ENCODE results near the gene ABCB10. TPM values are rescaled to one million over a fixed set of nuclear protein-coding genes. Genes with fewer than 3 reads are reported as not detected.

ABCB10 gene
- total RNA-seq (13.4 TPM), polyA plus RNA-seq (15.2 TPM)
- long read RNA-seq, donor 1: 0 reads
- long read RNA-seq, donor 2, transcript ABCB10-201 (13 exons, 3,857 nt): major isoform, 9 of 10 reads
- long read RNA-seq, donor 2, partial matches to known transcripts: 0 of 10 reads
- long read RNA-seq, donor 2, other reads (novel, unspliced or antisense): 0 of 10 reads
- long read RNA-seq, donor 3, partial matches to known transcripts: 0 of 5 reads
- long read RNA-seq, donor 3, other reads (novel, unspliced or antisense): 0 of 5 reads
- long read RNA-seq, donor 4, partial matches to known transcripts: 0 of 1 reads
- long read RNA-seq, donor 4, other reads (novel, unspliced or antisense): 0 of 1 reads
- long read RNA-seq, donor 5, transcript ABCB10-201 (13 exons, 3,857 nt): major isoform, 5 of 5 reads
- long read RNA-seq, donor 5, partial matches to known transcripts: 0 of 5 reads
- long read RNA-seq, donor 5, other reads (novel, unspliced or antisense): 0 of 5 reads
- long read RNA-seq, donor 6, partial matches to known transcripts: 6 of 9 reads
- long read RNA-seq, donor 6, other reads (novel, unspliced or antisense): 0 of 9 reads
- long read RNA-seq, donor 7, partial matches to known transcripts: 0 of 1 reads
- long read RNA-seq, donor 7, other reads (novel, unspliced or antisense): 0 of 1 reads
- long read RNA-seq, donor 8, partial matches to known transcripts: 0 of 2 reads
- long read RNA-seq, donor 8, other reads (novel, unspliced or antisense): 0 of 2 reads
- long read RNA-seq, donor 9, transcript ABCB10-201 (13 exons, 3,857 nt): major isoform, 6 of 6 reads
- long read RNA-seq, donor 9, partial matches to known transcripts: 0 of 6 reads
- long read RNA-seq, donor 9, other reads (novel, unspliced or antisense): 0 of 6 reads
- long read RNA-seq, donor 10, partial matches to known transcripts: 0 of 2 reads
- long read RNA-seq, donor 10, other reads (novel, unspliced or antisense): 0 of 2 reads

DNA sequence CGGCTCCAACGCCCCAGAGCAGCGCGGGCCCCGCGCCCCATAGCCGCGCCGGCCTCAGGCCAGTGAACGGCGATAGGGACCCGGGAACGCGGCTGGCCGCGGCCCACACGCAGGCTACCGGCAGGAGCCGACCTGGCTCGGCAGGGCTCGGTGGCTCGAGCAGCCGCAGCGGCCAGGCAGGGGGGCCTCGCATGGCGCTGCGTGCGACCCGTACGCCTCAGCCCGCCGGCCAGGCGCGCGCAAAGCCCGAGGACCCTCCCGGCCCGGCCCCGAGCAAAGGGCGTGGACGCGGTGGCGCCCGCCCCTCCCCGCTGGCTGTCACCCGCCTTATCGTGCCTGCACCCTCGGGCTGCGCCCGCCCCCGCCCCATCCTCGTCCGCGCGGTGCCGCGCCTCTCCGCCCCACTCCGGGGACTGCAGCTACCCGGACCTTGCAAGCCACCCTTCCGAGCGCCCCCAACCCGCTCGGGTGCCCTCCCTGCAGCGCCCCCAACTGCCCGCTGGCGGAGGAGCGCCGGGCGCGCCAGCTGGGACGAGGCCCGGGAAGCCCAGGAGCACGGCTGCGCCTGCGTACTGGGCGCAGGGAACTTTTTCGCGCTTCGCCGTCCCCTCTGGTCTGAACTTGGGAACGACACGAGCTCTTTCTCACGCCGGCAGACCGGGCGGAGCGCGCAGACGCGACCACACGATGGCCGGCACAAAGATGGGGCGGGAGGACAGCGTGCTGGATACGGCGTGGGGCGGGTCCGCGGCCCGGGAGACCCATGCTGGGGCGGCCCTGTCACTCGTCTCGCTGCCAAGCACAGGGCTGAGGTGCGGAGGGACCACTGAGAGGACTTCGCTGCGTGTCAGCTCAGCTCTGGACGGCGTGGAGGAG is at the start of gene ABCB10:
ABCB10 (minus strand) TSS at position 248 of the 876 bp plus-strand sequence; CDS start at position 193, 55 bp downstream.
- WGBS: under 1% methylated on average over 109 of the region's 109 CpGs
- H3K27me3 ChIP-seq (ENCODE audit: control insufficient read depth in 2 of 2, insufficient read depth in 1 of 2, low read length in 1 of 2): no peaks in the 10 kb centered on the region
- peak within 1 kb of the TSS; percentile 71 to 89 for H3K4me3 ChIP-seq (ENCODE audit: low read length in 2 of 2)
- H3K4me1 ChIP-seq (ENCODE audit: control insufficient read depth in 2 of 2, insufficient read depth in 2 of 2, low read length in 2 of 2): peaks cover 3 to 29% of the 10 kb centered on the region in 2 donors
- H3K27ac ChIP-seq (ENCODE audit: low read depth in 1 of 2, low read length in 1 of 2): peak within 1 kb of the TSS; percentile 61 to 81
- peak; percentile 58 to 94 (median 85) for DNase-seq (ENCODE audit: low read depth in 6 of 9, low spot score in 9 of 9)
- no peaks in the 10 kb centered on the region for H3K9me3 ChIP-seq (ENCODE audit: control insufficient read depth in 2 of 2, insufficient read depth in 1 of 2, low read length in 1 of 2)
- H3K36me3 ChIP-seq (ENCODE audit: control insufficient read depth in 2 of 2, insufficient read depth in 2 of 2, low read length in 1 of 2): peaks cover 0 to 4% of the 10 kb centered on the region in 2 donors

DNA sequence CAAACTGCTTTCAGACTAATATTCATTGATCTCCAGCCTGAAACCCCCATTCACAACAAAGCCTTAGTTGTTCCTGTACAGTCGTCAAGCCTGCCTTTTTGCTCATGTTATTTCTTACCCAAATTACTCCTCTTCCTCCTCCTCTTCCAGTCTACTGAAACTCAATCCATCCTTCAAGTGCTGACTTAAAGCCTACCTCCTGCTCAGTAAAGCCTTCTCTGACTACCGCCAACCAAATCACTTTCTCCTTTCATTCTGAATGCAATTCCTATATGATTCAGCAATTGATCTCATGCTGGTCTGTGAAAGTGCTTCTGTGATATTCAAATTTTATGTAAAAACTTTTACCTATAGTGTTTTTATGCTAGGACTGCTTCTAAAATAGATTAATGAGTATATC is 48.9 kb upstream of the ABCB10 start:
- no peaks in the 10 kb centered on the region for H3K9me3 ChIP-seq (ENCODE audit: control insufficient read depth in 2 of 2, insufficient read depth in 1 of 2, low read length in 1 of 2)
- no peak overlapping the region for H3K27ac ChIP-seq (ENCODE audit: low read depth in 1 of 2, low read length in 1 of 2)
- H3K4me3 ChIP-seq (ENCODE audit: low read length in 2 of 2): no peak overlapping the region
- H3K36me3 ChIP-seq (ENCODE audit: control insufficient read depth in 2 of 2, insufficient read depth in 2 of 2, low read length in 1 of 2): peaks cover 30 to 70% of the 10 kb centered on the region in 2 donors
- DNase-seq (ENCODE audit: low read depth in 6 of 9, low spot score in 9 of 9): no peak
- 97% methylated on average over 2 of the region's 2 CpGs for WGBS
- H3K4me1 ChIP-seq (ENCODE audit: control insufficient read depth in 2 of 2, insufficient read depth in 2 of 2, low read length in 2 of 2): no peaks in the 10 kb centered on the region
- H3K27me3 ChIP-seq (ENCODE audit: control insufficient read depth in 2 of 2, insufficient read depth in 1 of 2, low read length in 1 of 2): no peaks in the 10 kb centered on the region

DNA sequence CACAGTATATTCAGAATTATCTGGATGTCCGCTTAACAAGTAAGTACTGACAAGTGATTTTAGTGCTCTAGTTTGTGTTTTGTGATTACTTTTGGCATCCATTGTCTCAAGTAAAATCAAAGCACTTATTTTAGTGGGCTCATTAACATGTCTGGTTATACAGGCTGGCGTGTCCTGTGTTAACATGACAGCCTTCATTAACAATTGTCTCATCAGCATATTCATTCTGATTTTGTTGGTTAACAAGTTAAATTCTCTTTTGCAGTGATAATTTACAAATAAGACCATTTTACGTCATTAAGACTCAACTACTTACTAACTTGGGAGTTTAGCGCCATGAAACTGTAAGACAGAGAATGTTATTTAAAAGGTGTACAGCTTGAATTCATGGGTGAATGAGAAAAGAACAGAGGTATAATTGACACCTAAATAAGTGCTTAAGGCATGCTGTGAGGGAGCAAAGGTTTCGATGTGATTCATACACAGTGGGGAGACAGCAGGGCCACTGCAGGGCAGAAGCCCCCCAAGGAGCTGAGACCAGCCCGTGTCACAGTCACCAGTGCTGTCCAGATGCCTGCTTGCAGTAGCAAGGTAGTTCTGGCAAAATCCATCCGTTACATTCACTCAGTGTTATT is 45.0 kb upstream of the ABCB10 start:
- peaks cover 21 to 64% of the 10 kb centered on the region in 2 donors for H3K36me3 ChIP-seq (ENCODE audit: control insufficient read depth in 2 of 2, insufficient read depth in 2 of 2, low read length in 1 of 2)
- no peaks in the 10 kb centered on the region for H3K27me3 ChIP-seq (ENCODE audit: control insufficient read depth in 2 of 2, insufficient read depth in 1 of 2, low read length in 1 of 2)
- no peak overlapping the region for H3K4me3 ChIP-seq (ENCODE audit: low read length in 2 of 2)
- H3K9me3 ChIP-seq (ENCODE audit: control insufficient read depth in 2 of 2, insufficient read depth in 1 of 2, low read length in 1 of 2): no peaks in the 10 kb centered on the region
- DNase-seq (ENCODE audit: low read depth in 6 of 9, low spot score in 9 of 9): no peak
- no peak overlapping the region for H3K27ac ChIP-seq (ENCODE audit: low read depth in 1 of 2, low read length in 1 of 2)
- no peaks in the 10 kb centered on the region for H3K4me1 ChIP-seq (ENCODE audit: control insufficient read depth in 2 of 2, insufficient read depth in 2 of 2, low read length in 2 of 2)
- 91% methylated on average over 7 of the region's 7 CpGs for WGBS

DNA sequence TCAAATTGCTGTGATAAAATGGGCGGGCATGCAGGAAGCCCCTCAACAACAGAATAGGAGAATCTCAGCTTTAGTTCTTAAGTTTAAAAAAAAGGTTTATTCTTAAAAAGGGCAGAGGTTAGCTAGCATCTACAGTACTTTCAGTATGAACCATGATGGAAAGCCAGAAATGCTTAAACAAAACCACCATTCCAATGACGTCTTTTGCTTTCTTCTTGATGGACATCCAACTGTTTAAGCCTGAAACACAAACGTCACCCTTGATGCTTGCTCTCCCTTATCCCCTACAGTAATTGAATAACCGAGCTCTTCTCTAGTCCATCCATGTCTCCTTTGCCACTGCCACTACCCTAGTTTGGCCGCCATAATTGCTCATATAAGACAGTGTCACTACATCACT is 41.7 kb upstream of the ABCB10 start:
- Histone ChIP-seq H3K9me3 (ENCODE audit: control insufficient read depth in 2 of 2, insufficient read depth in 1 of 2, low read length in 1 of 2) (no peaks in the 10 kb centered on the region), H3K27ac (ENCODE audit: low read depth in 1 of 2, low read length in 1 of 2) (no peak overlapping the region), H3K4me1 (ENCODE audit: control insufficient read depth in 2 of 2, insufficient read depth in 2 of 2, low read length in 2 of 2) (no peaks in the 10 kb centered on the region), H3K36me3 (ENCODE audit: control insufficient read depth in 2 of 2, insufficient read depth in 2 of 2, low read length in 1 of 2) (peaks cover 29 to 52% of the 10 kb centered on the region in 2 donors), H3K27me3 (ENCODE audit: control insufficient read depth in 2 of 2, insufficient read depth in 1 of 2, low read length in 1 of 2) (no peaks in the 10 kb centered on the region), H3K4me3 (ENCODE audit: low read length in 2 of 2) (no peak overlapping the region)
- WGBS: 98% methylated on average over 5 of the region's 5 CpGs
- no peak for DNase-seq (ENCODE audit: low read depth in 6 of 9, low spot score in 9 of 9)

DNA sequence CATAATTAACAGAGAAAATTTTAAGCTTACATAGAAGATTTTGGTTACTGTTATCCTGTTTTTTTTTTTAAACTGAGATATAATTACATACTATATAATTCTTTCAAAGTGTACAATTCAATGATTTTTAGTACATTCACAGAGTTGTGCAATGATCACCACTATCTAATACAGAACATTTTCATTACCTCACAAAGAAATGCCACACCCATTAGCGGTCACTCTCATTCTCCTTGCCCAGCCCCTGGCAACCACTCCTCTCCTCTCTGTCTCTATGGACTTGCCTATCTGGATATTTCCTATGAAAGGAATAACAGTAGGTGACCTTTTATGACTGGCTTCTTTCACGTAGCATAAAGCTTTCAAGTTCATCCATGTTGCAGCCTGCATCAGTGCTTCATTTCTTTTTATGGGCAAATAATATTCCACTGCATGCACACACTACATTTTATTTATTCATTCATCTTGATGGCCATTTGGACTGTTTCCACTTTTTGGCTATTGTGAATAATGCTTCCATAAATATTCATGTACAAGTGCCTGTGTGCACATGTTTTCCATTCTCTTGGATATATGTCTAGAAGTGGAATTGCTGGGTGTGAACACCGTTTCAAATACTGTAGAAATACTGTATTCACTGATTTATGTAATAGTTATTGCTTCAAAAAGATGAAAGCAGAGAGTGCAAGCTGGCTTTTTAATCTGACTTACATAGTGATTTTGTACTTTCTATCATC is 40.9 kb upstream of the ABCB10 start:
- no peak overlapping the region for H3K27ac ChIP-seq (ENCODE audit: low read depth in 1 of 2, low read length in 1 of 2)
- H3K4me1 ChIP-seq (ENCODE audit: control insufficient read depth in 2 of 2, insufficient read depth in 2 of 2, low read length in 2 of 2): no peaks in the 10 kb centered on the region
- H3K36me3 ChIP-seq (ENCODE audit: control insufficient read depth in 2 of 2, insufficient read depth in 2 of 2, low read length in 1 of 2): peaks cover 34 to 57% of the 10 kb centered on the region in 2 donors
- H3K27me3 ChIP-seq (ENCODE audit: control insufficient read depth in 2 of 2, insufficient read depth in 1 of 2, low read length in 1 of 2): no peaks in the 10 kb centered on the region
- H3K9me3 ChIP-seq (ENCODE audit: control insufficient read depth in 2 of 2, insufficient read depth in 1 of 2, low read length in 1 of 2): no peaks in the 10 kb centered on the region
- WGBS: 98% methylated on average over 3 of the region's 3 CpGs
- no peak overlapping the region for H3K4me3 ChIP-seq (ENCODE audit: low read length in 2 of 2)
- no peak for DNase-seq (ENCODE audit: low read depth in 6 of 9, low spot score in 9 of 9)

DNA sequence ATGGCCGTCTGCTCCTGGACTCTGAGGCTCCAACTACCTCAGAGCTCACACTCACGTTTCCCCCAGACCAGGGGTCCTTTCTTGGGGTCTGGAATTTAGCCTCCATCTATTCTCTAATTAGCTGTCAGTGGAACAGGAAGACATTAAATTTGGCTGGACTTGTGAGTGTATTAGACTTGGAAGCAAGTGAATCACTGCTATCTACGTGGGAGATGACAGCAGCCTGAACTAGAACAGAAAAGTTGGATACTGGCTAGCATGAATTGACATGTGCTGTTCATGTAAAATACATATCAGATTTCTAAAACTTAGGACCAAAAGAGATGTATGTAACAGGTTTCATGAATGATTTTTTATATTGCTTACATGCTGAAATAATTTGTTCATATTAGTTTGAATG is 39.4 kb upstream of the ABCB10 start:
- DNase-seq (ENCODE audit: low read depth in 6 of 9, low spot score in 9 of 9): no peak
- H3K9me3 ChIP-seq (ENCODE audit: control insufficient read depth in 2 of 2, insufficient read depth in 1 of 2, low read length in 1 of 2): no peaks in the 10 kb centered on the region

DNA sequence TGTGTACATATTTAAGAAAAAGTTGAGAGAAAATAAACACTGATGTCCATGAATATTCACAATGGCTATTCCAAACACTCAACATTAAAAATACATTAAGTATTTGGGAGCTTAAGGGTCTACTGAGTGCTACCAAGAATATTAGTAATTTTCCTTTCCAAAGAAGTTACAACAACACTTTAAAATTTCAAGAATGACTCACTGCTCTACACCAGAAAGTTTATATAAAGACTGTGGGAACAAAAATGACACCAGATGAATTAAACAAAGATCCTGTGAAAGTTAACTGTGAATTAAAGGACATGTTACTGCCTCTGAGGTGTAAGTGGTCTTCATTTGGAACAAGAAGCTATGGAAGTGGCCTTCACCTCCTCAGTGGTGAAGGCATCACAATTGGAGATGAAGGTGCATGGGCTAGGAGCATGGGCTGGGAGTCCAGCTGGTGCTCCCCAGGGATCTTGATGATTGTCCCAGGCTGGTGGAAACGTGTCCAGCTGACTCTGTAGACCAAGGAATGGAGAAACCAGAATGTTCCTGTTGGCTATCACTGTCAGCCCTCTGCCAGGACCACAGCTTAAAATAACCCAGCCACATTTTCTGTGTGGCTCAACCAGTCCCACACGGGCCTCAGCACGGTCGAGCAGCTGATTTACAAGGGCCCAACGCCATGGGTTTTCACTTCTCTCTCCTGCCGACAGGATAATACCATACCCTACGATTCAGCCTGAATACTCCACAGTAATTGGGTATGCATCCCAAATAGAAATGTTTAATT is 38.6 kb upstream of the ABCB10 start:
- Histone ChIP-seq H3K4me1 (ENCODE audit: control insufficient read depth in 2 of 2, insufficient read depth in 2 of 2, low read length in 2 of 2) (no peaks in the 10 kb centered on the region), H3K27me3 (ENCODE audit: control insufficient read depth in 2 of 2, insufficient read depth in 1 of 2, low read length in 1 of 2) (no peaks in the 10 kb centered on the region), H3K9me3 (ENCODE audit: control insufficient read depth in 2 of 2, insufficient read depth in 1 of 2, low read length in 1 of 2) (no peaks in the 10 kb centered on the region), H3K4me3 (ENCODE audit: low read length in 2 of 2) (no peak overlapping the region), H3K27ac (ENCODE audit: low read depth in 1 of 2, low read length in 1 of 2) (no peak overlapping the region), H3K36me3 (ENCODE audit: control insufficient read depth in 2 of 2, insufficient read depth in 2 of 2, low read length in 1 of 2) (peaks cover 38 to 63% of the 10 kb centered on the region in 2 donors)
- WGBS: 94% methylated on average over 7 of the region's 7 CpGs
- no peak for DNase-seq (ENCODE audit: low read depth in 6 of 9, low spot score in 9 of 9)

More for the DNA sequence above, 39.4 kb upstream of the ABCB10 start:
- 91% methylated on average over 3 of the region's 3 CpGs for WGBS
- Histone ChIP-seq H3K4me3 (ENCODE audit: low read length in 2 of 2) (no peak overlapping the region), H3K27me3 (ENCODE audit: control insufficient read depth in 2 of 2, insufficient read depth in 1 of 2, low read length in 1 of 2) (no peaks in the 10 kb centered on the region), H3K4me1 (ENCODE audit: control insufficient read depth in 2 of 2, insufficient read depth in 2 of 2, low read length in 2 of 2) (no peaks in the 10 kb centered on the region), H3K27ac (ENCODE audit: low read depth in 1 of 2, low read length in 1 of 2) (no peak overlapping the region), H3K36me3 (ENCODE audit: control insufficient read depth in 2 of 2, insufficient read depth in 2 of 2, low read length in 1 of 2) (peaks cover 40 to 66% of the 10 kb centered on the region in 2 donors)
